VCaP (cell line): ENCODE data around the gene KRTAP9-7.

Experiments
- H3K27ac ChIP-seq: fragments of 450-650 bp; 2 replicates; pipeline ENCODE4 v1.5.1; 2017
- CTCF ChIP-seq: fragments of 450-650 bp; conservative IDR thresholded peaks from 2 replicates; pipeline ENCODE4 v1.5.1; 2017; ENCODE audit warnings: mild to moderate bottlenecking, moderate library complexity

Gene KRTAP9-7

GRCh38 chr17:41271858-41272257, 3.6 kb upstream of the KRTAP9-7 start:
- no peak for TF ChIP-seq CTCF
- no peak overlapping the region for H3K27ac ChIP-seq

GRCh38 chr17:41278176-41278955, 2.9 kb downstream of the KRTAP9-7 start:
- H3K27ac ChIP-seq, result no peak overlapping the region
- no peak for TF ChIP-seq CTCF

GRCh38 chr17:41284043-41284442, 8.5 kb downstream of the KRTAP9-7 start:
- no peak for TF ChIP-seq CTCF
- H3K27ac ChIP-seq, result no peak overlapping the region

- no peak overlapping the region for H3K27ac ChIP-seq
- TF ChIP-seq CTCF, result no peak
These were observed 9.0 kb downstream of the KRTAP9-7 start for GRCh38 chr17:41284546-41284945.

GRCh38 chr17:41287050-41287449, 11.6 kb downstream of the KRTAP9-7 start:
- TF ChIP-seq CTCF, result no peak
- no peak overlapping the region for H3K27ac ChIP-seq

- no peak overlapping the region for H3K27ac ChIP-seq
- TF ChIP-seq CTCF, result no peak
These were observed 18.5 kb downstream of the KRTAP9-7 start for GRCh38 chr17:41294016-41294415.

GRCh38 chr17:41296846-41297245, 21.3 kb downstream of the KRTAP9-7 start:
- H3K27ac ChIP-seq, result no peak overlapping the region
- TF ChIP-seq CTCF, result no peak
